Left lung (tissue), 10 donors: ENCODE data around the gene CCDC51. TPM values are rescaled to one million over a fixed set of nuclear protein-coding genes. Genes with fewer than 3 reads are reported as not detected.
A peak's percentile ranks its signal among the peaks of the same experiment; 100 is the strongest.
"Not testable (repeated sequence)": the region's sequence is repeated elsewhere in the genome, so short reads cannot be mapped to it uniquely, and the experiment has no call there.

Experiments
- ATAC-seq: fragments of 200-7000 bp; cut with Tn5 transposase; one replicate; pipeline ENCODE4 v1.9.1; 2020; ENCODE audit warnings: moderate library complexity
- DNase-seq, 4 donors: peaks; one replicate each; pipeline ENCODE4 v3.0.0-alpha.2; 2013 to 2020
- H3K27ac ChIP-seq, 2 donors: fragments of 200-600 bp; sonication (generic) in 1 of 2; one replicate each; pipeline versions ENCODE4 v1.5.0 to v1.8.0; 2020 to 2021
- H3K27me3 ChIP-seq, 2 donors: fragments of 200-600 bp; sonication (generic) in 1 of 2; one replicate each; pipeline versions ENCODE4 v1.5.0 to v1.8.0; 2020 to 2021
- H3K36me3 ChIP-seq, 2 donors: fragments of 200-600 bp; sonication (generic) in 1 of 2; one replicate each; pipeline versions ENCODE4 v1.5.0 to v1.8.0; 2020 to 2021
- H3K4me1 ChIP-seq, 2 donors: fragments of 200-600 bp; one replicate each; pipeline ENCODE4 v1.8.0; 2021
- H3K4me3 ChIP-seq, 2 donors: fragments of 200-600 bp; sonication (generic) in 1 of 2; one replicate each; pipeline versions ENCODE4 v1.5.0 to v1.8.0; 2020 to 2021; ENCODE audit warnings: mild to moderate bottlenecking in 1 of 2
- H3K9me3 ChIP-seq, 2 donors: fragments of 200-600 bp; sonication (generic) in 1 of 2; one replicate each; pipeline versions ENCODE4 v1.5.0 to v1.8.0; 2020 to 2021
- CTCF ChIP-seq, 2 donors: fragments of 200-600 bp; sonication (generic) in 1 of 2; IDR thresholded peaks; one replicate each; pipeline versions ENCODE4 v1.5.0 to v1.8.0; 2021; ENCODE audit warnings: antibody characterized with exemption in 2 of 2
- intact Hi-C, 2 donors: fragments of 100-400 bp; cut with DNase I; formaldehyde crosslinking; loops; one replicate each; pipeline versions ENCODE4 v1.11.2 to v1.14.2; 2022
- polyA plus RNA-seq, 6 donors: library from polyadenylated mRNA; unstranded; fragments of 120-200 nt; gene quantifications; one replicate each; pipeline ENCODE4 v1.2.1, GENCODE V29; 2013; ENCODE audit not compliant: insufficient read length in 6 of 6
- total RNA-seq, 2 donors: library from RNA; stranded (reverse); fragmentation: NEBNext Ultra II Directional; extraction: Animal tissue kit (Norgen Biotek cat#: 25700); gene quantifications; one replicate each; pipeline ENCODE4 v1.2.1, GENCODE V29; 2021
- donor health status: DM: no; HTN: yes; CAD: no.
- donor health status: DM: no; HTN: no; CAD: no.

Gene CCDC51
- total and polyA plus RNA-seq, 8 donors = 13.4 to 16.2 (median 14.8) TPM

- no peaks in the 10 kb centered on the region for H3K27me3 ChIP-seq
- ATAC-seq = no peak
- DNase-seq = no peak
- no peak overlapping the region for H3K4me3 ChIP-seq
- H3K9me3 ChIP-seq = no peaks in the 10 kb centered on the region
- peaks cover 19 to 38% of the 10 kb centered on the region in 2 donors for H3K4me1 ChIP-seq
- H3K36me3 ChIP-seq = peaks cover 0 to 71% of the 10 kb centered on the region in 2 donors
- no peak for TF ChIP-seq CTCF (IDR thresholded peaks at IDR 0.05)
- peak overlapping the region in 1 of 2 donors; percentile 100 for H3K27ac ChIP-seq
- intact Hi-C loops = loop anchor here in 1 of 2 donors (10.0 kb wide), 1 partner anchor 81 kb away; no protein-coding TSS in a partner anchor
Observed at GRCh38 chr3:48463703-48464102, 23.8 kb upstream of the CCDC51 start.

GRCh38 chr3:48461767-48462166 is 21.8 kb upstream of the CCDC51 start:
- not testable (repeated sequence) for H3K4me3 ChIP-seq, H3K27me3 ChIP-seq, ATAC-seq, DNase-seq, H3K27ac ChIP-seq, H3K9me3 ChIP-seq
- Histone ChIP-seq H3K4me1 (peaks cover 8 to 19% of the 10 kb centered on the region in 2 donors), H3K36me3 (peaks cover 0 to 69% of the 10 kb centered on the region in 2 donors)
- intact Hi-C loops = loop anchor here in 1 of 2 donors (10.0 kb wide), 1 partner anchor 83 kb away; no protein-coding TSS in a partner anchor

DNA sequence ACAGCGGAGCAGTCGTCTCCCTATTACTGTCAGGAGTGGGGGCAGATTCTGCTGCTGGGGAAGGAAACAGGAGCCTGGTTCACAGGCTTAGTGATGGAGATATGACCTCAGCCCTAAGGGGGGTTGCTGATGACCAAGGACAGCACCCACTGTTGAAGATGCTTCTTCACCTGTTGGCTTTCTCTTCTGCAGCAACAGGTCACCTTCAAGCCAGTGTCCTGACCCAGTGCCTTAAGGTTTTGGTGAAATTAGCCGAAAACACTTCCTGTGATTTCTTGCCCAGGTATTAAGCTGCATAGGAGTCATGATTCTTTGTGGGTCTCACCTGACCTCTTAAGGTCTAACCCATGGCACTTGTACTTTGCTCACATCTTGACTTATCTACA is 20.6 kb upstream of the CCDC51 start:
- intact Hi-C loops = loop anchor here in 1 of 2 donors (10.0 kb wide), 1 partner anchor 84 kb away; no protein-coding TSS in a partner anchor
- Histone ChIP-seq H3K4me3 (no peak overlapping the region), H3K4me1 (peaks cover 4 to 7% of the 10 kb centered on the region in 2 donors), H3K9me3 (no peaks in the 10 kb centered on the region), H3K36me3 (peaks cover 0 to 80% of the 10 kb centered on the region in 2 donors), H3K27me3 (no peaks in the 10 kb centered on the region), H3K27ac (no peak overlapping the region)
- ATAC-seq = no peak
- DNase-seq = no peak
- TF ChIP-seq CTCF (IDR thresholded peaks at IDR 0.05) = no peak

GRCh38 chr3:48459773-48460516 is 20.0 kb upstream of the CCDC51 start:
- Histone ChIP-seq H3K27me3 (no peaks in the 10 kb centered on the region), H3K36me3 (peaks cover 0 to 86% of the 10 kb centered on the region in 2 donors), H3K4me3 (no peak overlapping the region), H3K27ac (no peak overlapping the region), H3K9me3 (no peaks in the 10 kb centered on the region), H3K4me1 (peaks cover under 1 to 2% of the 10 kb centered on the region in 2 donors)
- intact Hi-C loops = loop anchor here in 1 of 2 donors (10.0 kb wide), 1 partner anchor 85 kb away; no protein-coding TSS in a partner anchor
- no peak for DNase-seq
- TF ChIP-seq CTCF (IDR thresholded peaks at IDR 0.05) = no peak
- ATAC-seq = peak; percentile 53

GRCh38 chr3:48459331-48459730 is 19.4 kb upstream of the CCDC51 start:
- DNase-seq (no peak), ATAC-seq (no peak)
- TF ChIP-seq CTCF (IDR thresholded peaks at IDR 0.05) = no peak
- Histone ChIP-seq H3K4me1 (no peaks in the 10 kb centered on the region), H3K27ac (no peak overlapping the region), H3K4me3 (no peak overlapping the region), H3K36me3 (peaks cover 0 to 86% of the 10 kb centered on the region in 2 donors), H3K9me3 (no peaks in the 10 kb centered on the region), H3K27me3 (no peaks in the 10 kb centered on the region)
- intact Hi-C loops = no loop called here
